ENCODE results near the gene CARF. TPM values are rescaled to one million over a fixed set of nuclear protein-coding genes. Genes with fewer than 3 reads are reported as not detected.

CARF gene
- total RNA-seq, 8 experiments from 2014 or later = 5.8 to 18.8 (median 7.8) TPM

Other genes starting within 250 kb of the CARF start
- gene ICA1L, start 40.5 kb upstream of the CARF start, total RNA-seq = 10 to 100 TPM in 5 of 8 experiments, 1 to 10 TPM in 3; 1.8 to 38.5 (median 13.7) TPM
- 10 to 100 TPM; 18.7 to 72.1 (median 32.9) TPM for gene WDR12, start 602 bp upstream of the CARF start, total RNA-seq
- 10 to 100 TPM in 6 of 8 experiments, 1 to 10 TPM in 2; 7.3 to 24.2 (median 10.9) TPM for gene NBEAL1, start 102.6 kb downstream of the CARF start, total RNA-seq

Measured in motor neuron (in vitro differentiated cells).